ENCODE results near the gene COL9A2.
A peak's percentile ranks its signal among the peaks of the same experiment; 100 is the strongest.

COL9A2 gene

DNA sequence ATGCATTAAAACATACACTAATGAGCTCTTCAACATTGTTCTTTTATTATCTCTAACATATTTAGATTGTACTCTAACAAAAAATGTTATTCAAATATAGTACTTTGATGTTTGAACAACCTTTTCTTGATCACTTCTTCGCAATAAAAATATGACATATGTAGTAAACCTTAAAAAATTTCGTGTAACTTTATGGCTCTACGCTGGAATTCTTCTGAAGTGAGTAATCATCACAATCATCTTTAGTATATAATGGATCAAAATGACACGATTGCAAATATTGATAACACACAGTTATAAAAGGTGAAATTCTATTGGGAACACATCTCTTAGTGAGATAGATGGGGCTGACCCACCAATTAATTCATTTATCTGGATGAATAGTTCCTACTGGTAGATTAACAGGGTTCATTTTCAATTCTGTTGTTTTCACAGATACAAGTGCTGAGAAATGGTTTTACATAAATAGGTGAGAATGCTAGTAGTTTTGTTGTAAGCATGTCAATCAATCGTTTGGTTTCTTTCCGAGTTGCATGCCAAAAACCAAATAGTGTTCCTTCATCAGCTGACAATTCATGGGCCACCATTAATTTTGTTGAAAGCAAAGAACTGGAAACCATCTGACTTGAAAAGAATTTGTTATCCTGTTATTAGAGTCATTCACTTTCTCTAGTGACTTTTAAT lies 60.5 kb downstream of the COL9A2 start:
- H3K4me3 ChIP-seq (replicated peaks; ENCODE audit: low read depth, low read length), result peak overlapping the region; percentile 98
- no peak for DNase-seq (ENCODE audit: extremely low read depth, low read depth)
- TF ChIP-seq, protein P1, sequence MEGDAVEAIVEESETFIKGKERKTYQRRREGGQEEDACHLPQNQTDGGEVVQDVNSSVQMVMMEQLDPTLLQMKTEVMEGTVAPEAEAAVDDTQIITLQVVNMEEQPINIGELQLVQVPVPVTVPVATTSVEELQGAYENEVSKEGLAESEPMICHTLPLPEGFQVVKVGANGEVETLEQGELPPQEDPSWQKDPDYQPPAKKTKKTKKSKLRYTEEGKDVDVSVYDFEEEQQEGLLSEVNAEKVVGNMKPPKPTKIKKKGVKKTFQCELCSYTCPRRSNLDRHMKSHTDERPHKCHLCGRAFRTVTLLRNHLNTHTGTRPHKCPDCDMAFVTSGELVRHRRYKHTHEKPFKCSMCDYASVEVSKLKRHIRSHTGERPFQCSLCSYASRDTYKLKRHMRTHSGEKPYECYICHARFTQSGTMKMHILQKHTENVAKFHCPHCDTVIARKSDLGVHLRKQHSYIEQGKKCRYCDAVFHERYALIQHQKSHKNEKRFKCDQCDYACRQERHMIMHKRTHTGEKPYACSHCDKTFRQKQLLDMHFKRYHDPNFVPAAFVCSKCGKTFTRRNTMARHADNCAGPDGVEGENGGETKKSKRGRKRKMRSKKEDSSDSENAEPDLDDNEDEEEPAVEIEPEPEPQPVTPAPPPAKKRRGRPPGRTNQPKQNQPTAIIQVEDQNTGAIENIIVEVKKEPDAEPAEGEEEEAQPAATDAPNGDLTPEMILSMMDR (IDR thresholded peaks at IDR 0.05; ENCODE audit: low read depth, low read length, missing control alignments), result no peak

DNA sequence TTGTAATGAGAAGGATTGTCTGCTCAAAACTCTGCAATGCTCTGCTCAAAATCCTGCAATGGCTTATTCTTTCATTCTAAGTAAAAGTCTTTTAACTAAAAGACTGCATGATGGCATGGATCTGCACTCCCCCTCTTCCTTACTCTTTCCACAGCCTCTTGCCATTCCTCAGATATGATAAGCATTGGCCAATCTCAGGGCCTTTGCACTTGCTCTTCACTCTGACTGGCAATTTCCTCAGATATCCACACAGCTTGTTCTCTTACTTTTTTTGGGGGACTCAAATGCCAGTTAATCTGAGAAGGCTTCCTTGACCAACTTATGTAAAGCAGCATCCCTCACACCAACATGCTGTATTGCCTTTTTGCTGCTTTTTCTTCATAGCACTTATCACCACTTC lies 61.9 kb downstream of the COL9A2 start:
- no peak overlapping the region for H3K4me3 ChIP-seq (replicated peaks; ENCODE audit: low read depth, low read length)
- TF ChIP-seq, protein P1 (IDR thresholded peaks at IDR 0.05; ENCODE audit: low read depth, low read length, missing control alignments), result no peak
- DNase-seq (ENCODE audit: extremely low read depth, low read depth), result no peak

DNA sequence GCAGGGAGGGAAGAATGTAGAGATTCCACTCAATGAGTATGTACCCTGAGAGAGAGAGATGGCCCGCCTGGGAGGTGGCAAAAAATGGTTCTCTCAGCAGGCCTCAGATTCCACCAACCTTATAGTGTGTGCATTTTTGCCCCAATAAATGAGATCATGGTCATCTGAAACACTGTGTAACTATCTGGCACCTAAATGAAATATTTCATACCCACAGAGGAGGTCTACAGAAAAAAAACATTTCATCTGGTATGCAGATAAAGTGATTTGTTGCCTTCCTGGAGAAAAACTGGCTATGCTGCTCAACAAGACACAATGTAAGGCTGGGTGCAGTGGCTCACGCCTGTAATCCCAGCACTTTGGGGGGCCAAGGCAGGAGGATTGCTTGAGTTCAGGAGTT lies 64.5 kb downstream of the COL9A2 start:
- DNase-seq (ENCODE audit: extremely low read depth, low read depth), result no peak
- no peak overlapping the region for H3K4me3 ChIP-seq (replicated peaks; ENCODE audit: low read depth, low read length)
- TF ChIP-seq, protein P1 (IDR thresholded peaks at IDR 0.05; ENCODE audit: low read depth, low read length, missing control alignments), result no peak

DNA sequence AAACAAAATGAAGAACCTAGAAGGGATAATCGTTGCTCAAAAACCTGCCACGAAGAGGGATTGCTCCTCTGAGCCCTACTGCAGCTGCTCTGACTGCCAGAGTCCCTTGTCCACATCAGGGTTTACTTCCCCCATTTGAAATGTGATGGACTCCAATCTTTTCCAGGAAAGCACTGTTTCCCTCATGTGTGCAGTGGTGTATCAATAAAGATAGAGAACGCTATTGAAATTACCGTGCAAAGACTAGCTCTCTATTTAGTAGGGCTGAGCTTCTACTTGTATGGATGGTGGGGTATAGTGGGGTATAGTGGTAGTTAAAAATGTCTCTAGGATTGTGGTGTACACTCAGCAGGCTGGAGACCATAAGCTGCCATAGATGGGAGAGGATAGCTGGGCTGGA lies 65.6 kb downstream of the COL9A2 start:
- no peak for DNase-seq (ENCODE audit: extremely low read depth, low read depth)
- no peak overlapping the region for H3K4me3 ChIP-seq (replicated peaks; ENCODE audit: low read depth, low read length)
- TF ChIP-seq, protein P1 (IDR thresholded peaks at IDR 0.05; ENCODE audit: low read depth, low read length, missing control alignments), result no peak
